A549 (cell line): ENCODE data around the gene PRKG1.

Source experiments
- BHLHE40 ChIP-seq: IDR thresholded peaks from 2 replicates; pipeline ENCODE4 v1.6.1; 2012; ENCODE audit warnings: low read depth, low read length, inconsistent platforms
- CTCF ChIP-seq: fragments of >200 bp; sonication (Bioruptor Twin); formaldehyde crosslinking; IDR thresholded peaks from 3 replicates; pipeline ENCODE4 v1.5.1; 2016
- EP300 ChIP-seq, 2 experiments: fragments of >200 bp; sonication (Bioruptor Twin); formaldehyde crosslinking; IDR thresholded peaks; 2 replicates in 1 of 2; 3 replicates in 1 of 2; pipeline ENCODE4 v1.6.1; 2016 to 2017
- ESRRA ChIP-seq: fragments of 150-350 bp; IDR thresholded peaks from 2 replicates; pipeline ENCODE4 v1.6.1; 2014; ENCODE audit warnings: mild to moderate bottlenecking, low read length, borderline replicate concordance
- HOXB5 ChIP-seq: fragments of 250-450 bp; sonication (Bioruptor Pico); IDR thresholded peaks from 2 replicates; pipeline ENCODE4 v1.5.0; 2020; ENCODE audit warnings: mild to moderate bottlenecking, moderate library complexity
- MAFK ChIP-seq: fragments of 450-650 bp; IDR thresholded peaks from 2 replicates; pipeline ENCODE4 v1.6.1; 2014; ENCODE audit not compliant: partially characterized antibody
- MYC ChIP-seq: IDR thresholded peaks from 2 replicates; pipeline ENCODE4 v1.6.1; 2012; ENCODE audit warnings: mild to moderate bottlenecking, inconsistent platforms, low read length, improper control_type of control experiment, borderline replicate concordance
- NFE2L2 ChIP-seq: fragments of 150-350 bp; conservative IDR thresholded peaks from 2 replicates; pipeline ENCODE4 v1.6.1; 2014; ENCODE audit warnings: low read length
- POLR2A ChIP-seq: IDR thresholded peaks from 2 replicates; pipeline ENCODE4 v1.6.1; 2012; ENCODE audit warnings: mild to moderate bottlenecking, low read length
- SMC3 ChIP-seq: fragments of >200 bp; sonication (Bioruptor Twin); formaldehyde crosslinking; IDR thresholded peaks from 3 replicates; pipeline ENCODE4 v1.6.1; 2018; ENCODE audit warnings: inconsistent platforms
- USF2 ChIP-seq: fragments of 450-650 bp; IDR thresholded peaks from 2 replicates; pipeline ENCODE4 v1.6.1; 2014; ENCODE audit warnings: antibody characterized with exemption
- ZSCAN20 ChIP-seq: fragments of 250-450 bp; sonication (Bioruptor Pico); IDR thresholded peaks from 2 replicates; pipeline ENCODE4 v1.8.0; 2022; ENCODE audit warnings: mild to moderate bottlenecking, moderate library complexity

GRCh38 chr10:51400392-51401096 is 326.3 kb downstream of the PRKG1 start:
- TF ChIP-seq ZSCAN20 (CRISPR knock-in tag) (no peak), USF2 (no peak), CTCF (no peak), POLR2A (no peak), NFE2L2 (no peak), SMC3 (no peak), BHLHE40 (no peak), EP300 (IDR thresholded peaks at IDR 0.05) (no peak), MAFK (no peak), MYC (no peak), HOXB5 (CRISPR knock-in tag) (no peak), ESRRA (no peak)
